GM12878 (cell line): ENCODE data around the gene METTL5. TPM values are rescaled to one million over a fixed set of nuclear protein-coding genes. Genes with fewer than 3 reads are reported as not detected.

Source experiments
- ASH2L ChIP-seq: fragments of 300-600, 200-600 bp; sonication (generic); IDR thresholded peaks from 2 replicates; pipeline ENCODE4 v1.6.1; 2017; ENCODE audit warnings: low read depth, mild to moderate bottlenecking, borderline replicate concordance
- CBX5 ChIP-seq: sonication (generic); IDR thresholded peaks from 2 replicates; pipeline ENCODE4 v1.6.1; 2016; ENCODE audit warnings: low read depth, moderate library complexity, mild to moderate bottlenecking, inconsistent platforms
- CHD2 ChIP-seq: IDR thresholded peaks from 2 replicates; pipeline ENCODE4 v1.6.1; 2011; ENCODE audit warnings: low read depth, low read length, improper control_type of control experiment, borderline replicate concordance
- FOXM1 ChIP-seq: IDR thresholded peaks from 2 replicates; pipeline ENCODE4 v1.6.1; 2012; ENCODE audit warnings: low read depth, mild to moderate bottlenecking, inconsistent platforms, low read length, moderate library complexity
- HCFC1 ChIP-seq: fragments of 150-350 bp; IDR thresholded peaks from 2 replicates; pipeline ENCODE4 v1.6.1; 2014; ENCODE audit warnings: low read length
- HDAC2 ChIP-seq: fragments of 200-600 bp; sonication (generic); IDR thresholded peaks from 2 replicates; pipeline ENCODE4 v1.6.1; 2017
- IRF4 ChIP-seq: IDR thresholded peaks from 2 replicates; pipeline ENCODE4 v1.6.1; 2011; ENCODE audit warnings: low read depth, low read length
- MTA3 ChIP-seq: IDR thresholded peaks from 2 replicates; pipeline ENCODE4 v1.6.1; 2012; ENCODE audit warnings: low read length, inconsistent platforms, borderline replicate concordance
- MYC ChIP-seq: IDR thresholded peaks from 2 replicates; pipeline ENCODE4 v1.6.1; 2011; ENCODE audit warnings: mild to moderate bottlenecking, low read length, moderate library complexity, inconsistent platforms; ENCODE audit not compliant: insufficient read depth, insufficient replicate concordance, insufficient read length, severe bottlenecking
- PBX3 ChIP-seq: IDR thresholded peaks from 2 replicates; pipeline ENCODE4 v1.6.1; 2011; ENCODE audit warnings: mild to moderate bottlenecking, low read depth, low read length, moderate library complexity; ENCODE audit not compliant: insufficient replicate concordance
- RBBP5 ChIP-seq: fragments of 200-600 bp; sonication (generic); conservative IDR thresholded peaks from 2 replicates; pipeline ENCODE4 v1.6.1; 2016
- RELA ChIP-seq: fragments of 450-650 bp; IDR thresholded peaks from 2 replicates; pipeline ENCODE4 v1.8.0; 2014; ENCODE audit warnings: borderline replicate concordance; ENCODE audit not compliant: partially characterized antibody
- REST ChIP-seq: IDR thresholded peaks from 2 replicates; pipeline ENCODE4 v1.6.1; 2012; ENCODE audit warnings: mild to moderate bottlenecking, low read depth, low read length
- SIN3A ChIP-seq: IDR thresholded peaks from 2 replicates; pipeline ENCODE4 v1.6.1; 2012; ENCODE audit warnings: low read depth, low read length, improper control_type of control experiment
- SMAD1 ChIP-seq: fragments of 450-650 bp; IDR thresholded peaks from 2 replicates; pipeline ENCODE4 v1.6.1; 2018; ENCODE audit warnings: mild to moderate bottlenecking, low read depth; ENCODE audit not compliant: partially characterized antibody
- SMARCA5 ChIP-seq: fragments of 450-650 bp; IDR thresholded peaks from 2 replicates; pipeline ENCODE4 v1.6.1; 2017; ENCODE audit warnings: mild to moderate bottlenecking
- SMC3 ChIP-seq: IDR thresholded peaks from 2 replicates; pipeline ENCODE4 v1.6.1; 2011; ENCODE audit warnings: low read length, improper control_type of control experiment, borderline replicate concordance
- SRF ChIP-seq, 2 experiments: IDR thresholded peaks; 2 replicates each; pipeline ENCODE4 v1.6.1; 2011; ENCODE audit warnings: low read depth in 2 of 2, low read length in 2 of 2, mild to moderate bottlenecking in 1 of 2, moderate library complexity in 1 of 2
- SUPT20H ChIP-seq: IDR thresholded peaks from 2 replicates; pipeline ENCODE4 v1.6.1; 2011; ENCODE audit warnings: low read depth, mild to moderate bottlenecking, low read length, moderate library complexity, borderline replicate concordance; ENCODE audit not compliant: control insufficient read depth
- ZBTB33 ChIP-seq: fragments of 450-650 bp; IDR thresholded peaks from 2 replicates; pipeline ENCODE4 v1.6.1; 2017; ENCODE audit warnings: mild to moderate bottlenecking
- ZNF207 ChIP-seq: fragments of 450-650 bp; IDR thresholded peaks from 2 replicates; pipeline ENCODE4 v1.6.1; 2014; ENCODE audit warnings: antibody characterized with exemption, mild to moderate bottlenecking, borderline replicate concordance
- ZNF24 ChIP-seq: fragments of 450-650 bp; IDR thresholded peaks from 2 replicates; pipeline ENCODE4 v1.6.1; 2017; ENCODE audit warnings: antibody characterized with exemption, mild to moderate bottlenecking
- ZNF274 ChIP-seq: IDR thresholded peaks from one replicate; pipeline ENCODE4 v1.8.0; 2011; ENCODE audit not compliant: insufficient read length, insufficient read depth
- ZSCAN29 ChIP-seq: fragments of 450-650 bp; IDR thresholded peaks from 2 replicates; pipeline ENCODE4 v1.6.1; 2017; ENCODE audit warnings: mild to moderate bottlenecking, moderate library complexity
- polyA plus RNA-seq, 11 experiments: library from polyadenylated mRNA; depleted of rRNA in 4 of 11; unstranded in 6 of 11; stranded (reverse) in 5 of 11; fragments of >200 nt; fragmentation: Nextera tagmentation in 4 of 11; fragmentation: Illumina TruSeq in 1 of 11; extraction: Ambion mirVana in 4 of 11; extraction: Trizol in 1 of 11; gene quantifications; 1 replicate in 1 of 11; 2 replicates in 10 of 11; pipeline versions ENCODE4 v1.2.1 to v1.2.3, GENCODE V29; 2011 to 2016; ENCODE audit warnings: inconsistent platforms in 2 of 11, missing spikeins in 2 of 11, low read depth in 1 of 11
- total RNA-seq, 4 experiments: library from RNA; depleted of rRNA in 3 of 4; stranded (reverse); fragments of >200 nt in 3 of 4; fragmentation: Illumina TruSeq in 1 of 4; extraction: Trizol in 1 of 4; gene quantifications; 2 replicates each; pipeline versions ENCODE4 v1.2.1 to v1.2.3, GENCODE V29; 2013 to 2021
- TF ChIP-seq, protein P1 (sequence below): IDR thresholded peaks from 2 replicates; pipeline ENCODE4 v1.6.1; 2012; ENCODE audit warnings: low read depth, low read length, improper control_type of control experiment

The METTL5 gene
- total and polyA plus RNA-seq, 10 of the 15 experiments (the other 5 are each of a cell fraction or from before 2014, with no cell fraction given), result 55.0 to 204 (median 87.4) TPM

DNA sequence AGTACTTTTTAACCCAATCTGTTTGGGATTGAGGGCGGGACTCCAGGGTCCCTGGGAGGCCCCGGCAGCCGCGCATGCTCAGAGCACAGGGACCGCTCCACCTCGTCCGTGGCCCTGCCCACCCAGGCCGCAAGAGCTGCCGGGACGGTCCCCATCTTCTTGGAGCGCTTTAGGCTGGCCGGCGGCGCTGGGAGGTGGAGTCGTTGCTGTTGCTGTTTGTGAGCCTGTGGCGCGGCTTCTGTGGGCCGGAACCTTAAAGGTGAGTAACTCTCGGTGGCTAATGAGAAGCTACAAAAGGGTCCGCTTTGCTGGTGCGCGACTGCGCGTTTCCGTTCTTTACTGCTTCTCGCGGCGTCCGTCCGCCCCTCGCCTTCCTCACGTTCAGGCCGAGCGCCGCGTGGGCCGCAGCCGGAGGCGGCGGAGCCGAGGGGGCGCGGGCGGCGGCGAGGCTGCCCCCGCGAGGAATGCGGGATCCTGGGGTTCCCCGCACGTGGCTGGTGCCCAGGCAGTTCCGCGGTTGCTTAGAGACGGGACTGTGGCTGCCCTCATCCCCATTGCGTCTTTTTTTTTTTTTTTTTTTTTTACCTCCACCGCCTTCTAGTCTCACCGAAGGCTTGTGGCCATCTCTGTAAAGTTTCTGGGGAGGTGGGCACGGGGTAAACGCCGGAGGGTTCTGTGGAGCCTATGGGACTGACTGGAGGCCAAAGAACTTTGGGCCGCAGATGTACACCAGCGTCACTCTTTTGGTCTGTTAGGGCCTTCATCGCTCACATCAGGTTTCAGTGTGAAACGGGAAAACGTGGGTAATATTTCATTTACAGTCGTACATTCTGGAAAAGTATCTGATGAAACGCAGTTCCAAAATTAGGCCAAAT, 25.8 kb downstream of the METTL5 start, which contains the start of gene SSB (continued):
- peak; percentile 66 for TF ChIP-seq CHD2
- TF ChIP-seq SMC3, result 0 out of 2 replicates have a peak, but pooled peaks have one; percentile 7
- TF ChIP-seq SRF (IDR thresholded peaks at IDR 0.05; ENCODE audit: low read depth in 2 of 2, low read length in 2 of 2), result no peak; a peak in 1 of 4 replicates
- TF ChIP-seq RELA, result peak; percentile 78
- TF ChIP-seq CBX5, result no peak
- TF ChIP-seq, protein P1, sequence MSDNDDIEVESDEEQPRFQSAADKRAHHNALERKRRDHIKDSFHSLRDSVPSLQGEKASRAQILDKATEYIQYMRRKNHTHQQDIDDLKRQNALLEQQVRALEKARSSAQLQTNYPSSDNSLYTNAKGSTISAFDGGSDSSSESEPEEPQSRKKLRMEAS, result peak; percentile 61
- no peak for TF ChIP-seq IRF4
- TF ChIP-seq SMARCA5, result peak; percentile 81; the same call in 1 of the 2 replicates
- no peak for TF ChIP-seq ZNF274
- peak; percentile 75 for TF ChIP-seq MYC
- no peak for TF ChIP-seq RBBP5
- no peak; the same call in 1 of the 2 replicates for TF ChIP-seq HCFC1
- TF ChIP-seq SIN3A, result peak; percentile 79
- TF ChIP-seq ZNF24, result no peak
- TF ChIP-seq PBX3, result no peak
- no peak for TF ChIP-seq ZSCAN29
- TF ChIP-seq SMAD1, result no peak
- no peak for TF ChIP-seq HDAC2
- no peak for TF ChIP-seq ZBTB33
- no peak for TF ChIP-seq REST
- peak; percentile 75 for TF ChIP-seq ZNF207
- 0 out of 2 replicates have a peak, but pooled peaks have one; percentile 79 for TF ChIP-seq ASH2L
- TF ChIP-seq MTA3, result no peak
- no peak for TF ChIP-seq FOXM1
- TF ChIP-seq SUPT20H, result no peak
